ENCODE results near the gene IL13RA1. TPM values are rescaled to one million over a fixed set of nuclear protein-coding genes. Genes with fewer than 3 reads are reported as not detected.
"Not testable (repeated sequence)": the region's sequence is repeated elsewhere in the genome, so short reads cannot be mapped to it uniquely, and the experiment has no call there.

Gene IL13RA1
- 58.9 TPM for polyA plus RNA-seq (ENCODE audit: insufficient read length)
- long read RNA-seq, donor 1, full-length matches to known transcripts = 7 of 7 reads
- long read RNA-seq, donor 1, partial matches to known transcripts = 0 of 7 reads
- long read RNA-seq, donor 1, other reads (novel, unspliced or antisense) = 0 of 7 reads
- long read RNA-seq, donor 2, full-length matches to known transcripts = 15 of 15 reads
- long read RNA-seq, donor 2, partial matches to known transcripts = 0 of 15 reads
- long read RNA-seq, donor 2, other reads (novel, unspliced or antisense) = 0 of 15 reads
- long read RNA-seq, donor 3, full-length matches to known transcripts = 5 of 5 reads
- long read RNA-seq, donor 3, partial matches to known transcripts = 0 of 5 reads
- long read RNA-seq, donor 3, other reads (novel, unspliced or antisense) = 0 of 5 reads
- long read RNA-seq, donor 4 = 0 reads
- long read RNA-seq, donor 5, full-length matches to known transcripts = 9 of 9 reads
- long read RNA-seq, donor 5, partial matches to known transcripts = 0 of 9 reads
- long read RNA-seq, donor 5, other reads (novel, unspliced or antisense) = 0 of 9 reads
- long read RNA-seq, donor 6, full-length matches to known transcripts = 5 of 5 reads
- long read RNA-seq, donor 6, partial matches to known transcripts = 0 of 5 reads
- long read RNA-seq, donor 6, other reads (novel, unspliced or antisense) = 0 of 5 reads
- long read RNA-seq, donor 7, full-length matches to known transcripts = 4 of 9 reads
- long read RNA-seq, donor 7, partial matches to known transcripts = 5 of 9 reads
- long read RNA-seq, donor 7, other reads (novel, unspliced or antisense) = 0 of 9 reads
- long read RNA-seq, donor 8, full-length matches to known transcripts = 2 of 2 reads
- long read RNA-seq, donor 8, partial matches to known transcripts = 0 of 2 reads
- long read RNA-seq, donor 8, other reads (novel, unspliced or antisense) = 0 of 2 reads

DNA sequence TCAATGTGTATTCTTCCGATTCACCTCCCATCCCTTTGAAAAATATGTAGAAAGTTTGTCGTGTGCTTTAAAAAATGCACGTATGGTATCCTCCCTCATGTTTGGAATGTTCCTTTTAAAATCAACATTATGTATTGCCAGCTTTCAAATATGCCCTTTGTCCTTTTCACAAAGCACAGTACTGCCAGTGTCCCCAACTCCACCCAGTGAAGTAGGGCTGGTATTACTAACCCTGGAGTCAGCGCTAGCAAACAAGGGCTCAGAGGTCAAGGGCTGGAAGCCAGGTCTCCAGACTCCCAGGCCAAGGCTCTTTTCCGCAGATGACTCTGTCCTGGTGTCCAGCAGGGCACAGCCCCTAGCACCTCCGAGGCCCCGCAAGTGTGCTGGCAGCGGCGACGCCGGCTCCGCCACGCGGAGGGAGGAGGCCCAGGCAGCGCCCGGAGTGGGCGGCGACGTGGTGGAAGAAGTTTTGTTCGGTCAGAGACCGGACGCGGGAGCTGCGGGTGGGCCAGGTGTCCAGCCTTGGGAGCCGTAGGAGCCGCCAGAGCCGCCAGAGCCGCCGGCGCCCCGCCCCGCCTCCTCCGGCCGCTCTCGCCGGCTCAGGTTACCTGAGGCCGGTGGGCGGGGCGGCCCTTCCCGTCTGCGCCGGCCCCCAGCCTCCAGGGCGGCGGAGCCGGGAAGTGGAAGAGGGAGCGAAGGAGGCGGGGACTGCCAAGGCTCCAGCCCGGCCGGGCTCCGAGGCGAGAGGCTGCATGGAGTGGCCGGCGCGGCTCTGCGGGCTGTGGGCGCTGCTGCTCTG, at the start of gene IL13RA1:
Gene IL13RA1 (plus strand): TSS at position 720 of the 799 bp plus-strand sequence. CDS start 33 bp downstream, at position 753.
- DNase-seq = peak; percentile 80

DNA sequence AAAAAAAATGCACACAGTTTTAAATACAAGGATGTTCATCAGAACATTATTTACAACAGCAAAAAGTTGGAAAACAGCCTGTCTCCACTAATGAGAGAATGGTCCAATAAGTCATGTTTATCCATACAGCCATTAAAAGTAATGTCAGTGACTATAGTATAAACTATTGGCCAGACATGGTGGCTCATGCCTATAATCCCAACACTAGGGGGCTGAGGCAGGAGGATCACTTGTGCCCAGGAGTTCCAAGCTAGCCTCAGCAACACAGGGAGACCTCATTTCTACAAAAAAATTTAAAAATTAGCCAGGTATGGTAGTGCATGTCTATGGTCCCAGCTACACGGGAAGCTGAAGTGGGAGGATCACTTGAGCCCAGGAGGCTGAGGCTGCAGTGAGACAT, 48.1 kb upstream of the IL13RA1 start:
- DNase-seq = no peak

DNA sequence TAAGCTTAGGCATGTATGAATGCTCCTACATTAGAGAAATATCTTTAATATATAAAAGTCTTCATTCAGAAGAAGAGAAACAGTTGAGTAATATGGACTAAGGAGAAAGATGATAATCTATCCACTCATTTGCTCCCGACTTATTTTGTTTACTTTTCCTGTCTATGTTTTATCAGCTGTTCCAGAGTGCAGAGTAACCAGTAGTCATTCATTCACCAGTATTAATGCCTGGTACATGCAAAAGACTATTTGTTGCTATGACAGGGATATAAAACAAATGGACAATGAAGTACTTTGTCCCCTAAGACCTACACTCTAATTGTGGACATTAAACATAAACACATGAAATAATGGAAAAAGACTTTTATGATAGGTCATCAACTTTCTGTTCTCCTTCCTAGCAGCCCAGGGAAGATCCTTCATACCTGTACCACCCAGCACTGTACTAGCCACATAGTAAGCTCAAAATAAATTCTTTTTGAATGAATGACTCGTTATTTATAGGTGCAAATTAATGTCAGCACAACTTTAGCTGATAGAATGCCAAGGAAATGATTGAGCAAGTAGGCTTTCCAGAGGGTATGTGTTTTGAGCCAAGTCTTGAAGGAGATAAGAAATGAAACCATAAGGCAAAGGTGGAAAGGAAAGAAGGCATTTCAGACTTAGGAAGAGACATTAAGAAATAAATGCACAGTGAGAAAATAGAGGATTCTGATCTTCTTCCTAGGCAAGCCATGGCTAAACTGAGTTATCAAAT, 45.0 kb upstream of the IL13RA1 start:
- no peak for DNase-seq

DNA sequence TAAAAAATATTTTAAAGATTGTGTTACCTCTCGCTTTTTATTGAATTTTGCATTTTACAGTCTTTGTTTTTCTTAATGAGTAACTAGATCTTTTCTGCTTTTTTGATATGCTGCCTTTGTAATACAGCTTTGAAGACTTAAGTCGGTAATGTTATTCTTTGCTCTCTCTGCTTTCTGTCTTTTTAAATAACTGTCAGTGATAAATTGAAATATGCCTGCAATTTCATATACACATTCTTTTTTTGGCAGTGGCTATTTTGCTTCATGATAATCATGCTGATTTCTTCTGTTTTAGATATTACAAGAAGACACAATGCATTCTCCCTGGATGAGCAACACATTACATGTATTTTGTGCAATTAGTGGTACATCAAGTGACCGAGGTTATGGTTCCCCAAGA, 42.0 kb upstream of the IL13RA1 start:
- DNase-seq = no peak

DNA sequence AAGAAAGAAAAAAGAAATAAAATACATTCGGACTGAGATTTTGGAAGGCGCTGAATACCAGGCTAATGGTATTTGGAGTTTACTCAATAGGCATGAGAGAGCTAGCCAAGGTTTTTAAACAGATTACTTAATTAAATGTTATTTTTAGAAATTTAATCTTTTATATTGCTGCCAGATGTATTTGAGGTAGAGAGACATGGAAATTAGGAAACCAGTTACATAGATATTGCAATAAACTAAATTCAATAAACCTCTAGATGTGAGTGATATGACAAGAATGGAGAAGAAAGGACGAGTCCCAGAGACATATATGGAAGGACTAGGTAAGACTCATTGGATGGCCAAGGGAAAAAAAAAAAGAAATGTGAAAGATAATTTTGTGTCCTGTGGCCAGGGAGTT, 38.5 kb upstream of the IL13RA1 start:
- DNase-seq = no peak

DNA sequence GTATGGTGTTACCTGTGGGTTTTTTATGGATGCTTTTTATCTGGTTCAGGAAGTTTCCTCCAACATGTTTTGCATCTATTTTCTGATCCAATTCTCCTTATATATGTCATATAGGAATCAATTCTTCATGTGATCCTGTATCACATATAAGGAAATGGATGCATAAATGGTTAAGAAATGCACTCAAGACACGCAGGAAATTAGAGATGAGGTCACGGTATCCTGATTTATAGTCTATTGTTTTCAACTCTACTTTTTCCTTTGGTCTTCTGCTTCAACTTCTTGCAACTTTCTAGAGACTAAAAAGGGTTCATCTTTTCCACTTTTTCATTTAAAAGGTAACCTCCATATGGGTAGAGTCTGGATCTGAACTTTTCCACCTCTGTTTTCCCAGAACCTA, 33.6 kb upstream of the IL13RA1 start:
- DNase-seq = no peak

DNA sequence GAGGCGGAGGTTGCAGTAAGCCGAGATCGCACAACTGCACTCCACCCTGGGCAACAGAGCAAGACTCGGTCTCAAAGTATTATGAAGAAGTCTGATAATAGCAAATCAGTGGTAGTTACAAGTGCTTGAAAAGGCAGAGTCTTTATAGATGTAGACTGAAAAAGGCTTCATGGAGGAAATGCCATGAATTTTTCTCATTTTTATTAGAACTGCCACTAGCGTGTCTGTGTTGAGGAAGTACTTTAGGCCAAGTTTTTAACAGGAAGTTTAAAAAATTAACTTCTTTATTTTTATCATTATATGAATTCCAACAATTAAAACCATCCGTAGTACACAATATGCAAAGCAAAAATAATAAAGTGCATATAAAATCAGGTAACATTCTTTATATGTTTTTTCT, 32.8 kb upstream of the IL13RA1 start:
- no peak for DNase-seq

DNA sequence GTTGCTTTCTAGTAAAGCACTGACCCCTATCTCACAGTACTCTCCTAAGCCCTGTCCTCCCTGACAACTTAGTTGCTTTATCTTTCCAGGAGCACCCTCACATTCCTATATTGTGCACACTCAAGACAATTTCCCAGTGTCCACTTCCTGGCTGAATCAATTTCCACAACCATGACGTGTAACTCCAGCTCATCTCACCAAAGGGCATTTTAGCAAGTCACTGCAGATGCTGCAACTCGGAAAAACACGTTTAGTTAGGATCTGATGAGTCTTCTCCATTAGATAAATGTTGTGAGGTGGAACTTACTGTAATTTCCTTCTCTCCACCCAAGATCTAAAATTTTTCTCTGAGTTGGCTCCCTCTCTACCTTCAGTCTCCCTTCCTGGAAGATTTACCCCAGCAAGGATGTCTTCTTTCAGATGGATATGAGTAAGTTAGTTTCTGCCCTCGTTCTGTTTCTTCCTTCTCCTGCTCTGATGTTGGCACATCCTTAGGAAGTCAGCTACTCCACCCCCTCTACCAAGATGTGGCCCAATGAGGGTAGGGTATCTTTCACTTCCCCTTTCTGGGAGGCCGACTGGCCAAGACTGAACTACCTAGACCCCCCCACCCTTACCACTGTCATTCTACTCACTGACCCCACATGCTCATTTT, 28.8 kb upstream of the IL13RA1 start:
- DNase-seq = no peak

DNA sequence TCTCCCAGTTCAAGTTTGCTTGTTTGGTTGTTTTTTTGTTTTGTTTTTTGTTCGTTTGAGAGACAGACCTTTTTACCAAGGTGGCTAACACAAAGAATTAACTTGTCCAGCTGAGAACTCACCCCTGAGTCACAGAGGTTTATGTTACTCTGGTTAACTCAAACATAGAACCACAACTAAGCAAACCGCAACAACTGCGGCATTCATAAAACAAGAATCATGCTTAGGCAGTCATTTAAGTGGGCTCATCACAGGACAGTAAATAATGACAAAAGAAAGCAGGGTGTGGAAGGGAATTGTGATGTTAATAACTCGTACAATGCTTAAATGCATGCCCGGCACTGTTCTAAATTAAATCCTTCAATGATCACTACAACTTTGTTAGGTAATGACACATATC, 24.7 kb upstream of the IL13RA1 start:
- DNase-seq = no peak

DNA sequence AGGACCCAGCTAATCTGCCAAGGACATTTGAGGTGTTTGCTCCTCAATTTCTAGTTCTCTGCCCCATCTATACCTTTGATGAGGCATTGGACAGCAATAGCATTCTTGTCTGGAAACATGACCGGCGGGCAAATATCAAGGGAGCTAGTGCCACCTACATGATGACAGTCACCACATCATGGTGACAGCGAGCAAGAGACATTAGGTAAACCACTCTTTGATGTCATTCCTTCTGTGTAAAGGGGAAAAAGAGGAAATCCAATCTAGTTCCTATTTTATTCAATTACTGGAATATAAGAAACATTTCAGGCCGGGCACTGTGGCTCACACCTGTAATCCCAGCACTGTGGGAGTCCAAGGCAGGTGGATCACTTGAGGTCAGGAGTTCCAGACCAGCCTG, 20.7 kb upstream of the IL13RA1 start:
- DNase-seq = no peak

DNA sequence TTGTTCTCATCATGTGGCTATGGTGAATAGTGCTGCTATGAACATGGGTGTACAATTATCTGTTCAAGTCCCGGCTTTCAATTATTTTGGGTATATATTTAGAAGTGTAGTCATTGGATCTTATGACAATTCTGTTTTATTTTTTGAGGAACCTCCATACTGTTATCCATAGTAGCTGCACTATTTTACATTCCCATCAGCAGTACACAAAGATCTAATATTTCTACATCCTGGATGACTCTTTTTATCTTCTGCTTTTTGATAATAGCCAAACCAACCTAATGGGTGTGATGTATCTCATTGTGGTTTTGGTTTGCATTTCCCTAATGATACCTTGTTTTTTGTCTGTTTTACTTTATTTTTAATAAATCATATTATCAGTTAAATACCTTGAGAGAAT, 12.9 kb upstream of the IL13RA1 start:
- no peak for DNase-seq

DNA sequence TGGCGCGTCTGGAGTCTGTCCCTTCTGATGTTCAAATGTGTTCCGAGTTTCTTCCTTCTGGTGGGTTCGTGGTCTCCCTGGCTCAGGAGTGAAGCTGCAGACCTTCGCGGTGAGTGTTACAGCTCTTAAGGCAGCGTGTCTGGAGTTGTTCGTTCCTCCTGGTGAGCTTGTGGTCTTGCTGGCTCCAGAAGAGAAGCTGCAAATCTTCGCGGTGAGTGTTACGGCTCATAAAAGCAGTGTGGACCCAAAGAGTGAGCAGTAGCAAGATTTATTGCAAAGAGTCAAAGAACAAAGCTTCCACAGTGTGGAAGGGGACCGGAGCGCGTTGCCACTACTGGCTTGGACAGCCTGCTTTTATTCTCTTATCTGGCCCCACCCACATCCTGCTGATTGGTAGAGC, 11.5 kb upstream of the IL13RA1 start:
- DNase-seq = not testable (repeated sequence)

DNA sequence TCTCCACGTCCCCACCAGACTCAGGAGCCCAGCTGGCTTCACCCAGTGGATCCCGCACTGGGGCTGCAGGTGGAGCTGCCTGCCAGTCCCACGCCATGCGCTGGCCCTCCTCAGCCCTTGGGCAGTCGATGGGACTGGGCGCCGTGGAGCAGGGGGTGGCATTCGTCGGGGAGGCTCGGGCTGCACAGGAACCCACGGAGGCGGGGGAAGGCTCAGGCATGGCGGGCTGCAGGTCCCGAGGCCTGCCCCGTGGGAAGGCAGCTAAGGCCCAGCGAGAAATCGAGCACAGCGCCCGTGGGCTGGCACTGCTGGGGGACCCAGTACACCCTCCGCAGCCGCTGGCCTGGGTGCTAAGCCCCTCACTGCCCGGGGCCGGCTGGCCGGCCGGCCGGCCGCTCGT, 10.6 kb upstream of the IL13RA1 start:
- DNase-seq = not testable (repeated sequence)

DNA sequence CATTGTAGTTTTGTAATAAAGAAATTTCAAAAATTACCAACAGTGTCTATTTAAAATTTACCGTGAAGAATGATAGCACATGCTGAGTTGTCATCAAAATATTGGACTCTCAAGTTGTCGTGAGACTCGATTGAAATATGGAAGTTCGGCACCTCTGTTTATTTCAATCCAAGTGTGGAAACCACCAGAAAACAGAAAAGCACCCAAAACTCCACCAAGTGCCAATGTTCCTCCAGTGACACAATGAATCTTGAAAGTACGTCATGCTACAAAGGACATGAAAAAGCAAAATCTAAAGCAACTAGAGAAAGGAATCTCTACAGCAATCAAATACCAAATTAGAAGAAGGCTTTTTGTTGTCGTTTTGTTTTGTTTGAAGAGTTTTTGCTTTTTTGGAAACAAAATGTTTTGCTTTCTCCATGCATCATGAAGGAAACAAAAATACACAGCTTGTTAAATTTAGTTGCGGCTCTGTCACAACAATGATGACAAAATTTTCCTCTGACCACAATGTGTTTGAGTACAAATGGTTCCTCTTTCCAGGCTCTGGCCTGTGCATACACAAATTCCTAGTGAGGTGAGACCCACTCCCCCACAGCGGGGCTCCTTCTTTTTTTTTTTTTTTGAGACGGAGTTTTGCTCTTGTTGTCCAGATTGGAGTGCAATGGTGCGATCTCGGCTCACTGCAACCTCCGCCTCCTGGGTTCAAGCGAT, 9.6 kb upstream of the IL13RA1 start:
- DNase-seq = no peak

DNA sequence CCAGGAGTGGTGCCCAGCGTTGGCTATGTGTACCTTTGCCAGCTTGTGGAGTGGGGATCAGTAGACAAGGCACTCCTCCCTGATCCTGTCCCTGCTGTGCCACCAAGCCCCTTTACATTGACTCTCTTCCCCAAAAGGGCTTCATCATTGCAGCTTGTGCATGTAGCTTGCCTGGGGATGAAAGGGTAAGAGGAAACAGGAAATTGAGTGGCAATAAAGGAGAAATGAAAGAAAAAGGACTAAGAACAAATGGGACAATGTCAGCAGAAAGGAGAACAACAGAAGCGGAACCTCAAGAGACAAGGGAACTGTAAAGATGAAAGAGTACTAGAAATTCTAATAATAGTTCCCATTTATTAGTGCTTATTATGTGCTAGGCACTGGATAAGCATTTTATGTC, 8.7 kb upstream of the IL13RA1 start:
- DNase-seq = no peak

DNA sequence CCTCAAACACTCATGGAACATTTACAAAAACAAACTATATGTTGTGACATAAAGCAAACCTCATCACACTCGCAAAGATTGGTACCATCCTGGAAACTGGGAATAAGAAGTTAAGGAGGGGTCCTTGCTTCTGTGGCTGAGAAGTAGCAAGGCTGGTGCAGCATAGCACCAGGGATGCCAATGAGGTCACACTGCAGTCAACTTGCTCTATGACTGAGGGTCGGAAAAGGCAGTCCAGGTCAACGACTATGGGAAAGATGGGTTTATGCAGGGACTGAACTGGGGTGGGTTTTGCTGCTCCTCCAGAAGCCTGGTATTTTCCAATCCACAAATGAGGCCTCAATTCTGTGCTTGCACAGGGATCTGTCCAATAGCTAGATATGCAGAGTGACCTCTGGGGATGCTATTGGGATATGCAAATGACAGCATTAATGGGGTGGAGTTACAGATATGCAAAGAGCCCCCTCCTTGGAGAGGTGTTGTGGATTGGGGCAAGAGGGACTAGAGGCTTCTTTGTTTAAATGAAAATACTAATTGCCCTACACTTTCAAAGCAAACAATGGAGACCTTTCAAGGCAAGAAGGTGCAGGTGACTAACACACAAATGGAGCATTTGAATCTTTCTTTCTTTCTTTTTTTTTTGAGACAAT, 7.2 kb upstream of the IL13RA1 start:
- DNase-seq = no peak

DNA sequence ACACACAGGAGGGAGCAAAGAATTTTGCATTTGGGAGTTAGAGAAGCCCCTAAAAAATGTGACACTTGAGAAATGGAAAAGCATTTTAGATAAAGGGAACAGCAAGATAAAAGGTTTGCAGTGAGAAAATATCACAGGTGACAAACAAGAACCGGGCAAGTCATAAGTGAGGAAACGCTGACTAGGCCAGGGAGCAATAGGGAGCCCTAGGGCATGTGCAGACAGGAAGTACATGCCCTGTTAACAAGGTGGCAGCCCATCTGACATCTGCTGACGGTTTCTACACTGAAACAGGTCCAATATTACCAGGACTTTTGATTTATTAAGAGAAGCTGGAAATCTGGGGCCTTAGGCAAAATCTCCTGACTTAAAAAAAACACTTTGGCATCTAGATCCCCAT, 4.0 kb upstream of the IL13RA1 start:
- DNase-seq = no peak

DNA sequence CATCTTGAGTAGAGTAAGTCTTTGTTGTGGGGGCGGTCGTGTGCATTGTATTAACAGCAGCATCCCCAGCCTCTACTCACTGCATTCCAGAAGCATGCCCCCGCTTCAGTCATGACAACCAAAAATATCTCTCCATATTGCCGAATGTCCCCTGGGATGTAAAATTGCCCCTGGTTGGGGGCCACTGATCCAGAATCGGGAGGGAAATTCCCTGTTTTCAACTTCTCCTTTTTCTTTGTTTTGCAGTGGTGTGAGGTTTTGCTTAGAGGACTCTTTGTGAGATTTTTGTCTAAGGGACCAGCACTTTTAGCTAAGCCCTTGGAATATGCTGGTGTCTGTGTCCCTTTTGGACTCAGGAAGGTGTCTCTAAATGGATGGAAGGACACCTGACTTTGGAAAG, 3.0 kb upstream of the IL13RA1 start:
- no peak for DNase-seq

DNA sequence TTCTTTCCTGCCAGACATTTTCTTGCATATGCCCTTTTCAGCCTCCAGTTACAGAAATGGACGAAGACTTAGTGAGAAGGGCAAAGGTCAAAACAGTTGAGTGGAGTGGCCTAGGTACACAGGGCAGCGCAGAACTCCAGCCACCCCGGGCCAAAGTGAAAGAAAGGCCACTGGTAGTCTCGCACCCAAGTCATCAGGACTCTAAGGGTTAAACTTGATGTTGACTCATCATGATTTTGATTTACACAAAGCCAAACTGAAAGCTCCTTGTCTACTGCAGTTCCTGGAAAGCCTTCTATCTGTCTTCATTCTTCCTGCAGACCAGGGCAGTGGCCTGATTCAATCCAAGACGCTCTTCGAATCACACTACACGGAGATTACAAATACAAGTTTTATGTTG, 2.6 kb upstream of the IL13RA1 start:
- no peak for DNase-seq

DNA sequence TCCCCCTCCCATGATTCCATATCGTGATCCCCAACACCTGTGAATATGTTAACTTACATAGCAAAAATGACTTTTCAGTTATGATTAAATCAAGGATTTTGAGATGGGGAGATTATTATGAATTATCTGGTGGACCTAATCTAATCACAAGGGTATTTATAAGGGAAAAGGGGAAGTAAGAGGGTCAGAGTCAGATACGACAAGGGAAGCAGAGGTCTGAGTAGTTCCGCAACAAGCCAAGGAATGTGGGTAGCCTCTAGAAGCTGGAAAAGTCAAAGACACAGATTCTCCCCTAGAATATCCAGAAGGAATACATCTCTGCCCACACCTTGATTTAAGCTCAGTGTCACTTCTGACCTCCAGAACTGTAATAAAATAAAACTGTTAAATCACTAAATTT, 1.0 kb upstream of the IL13RA1 start:
- DNase-seq = no peak
